HEK293 (cell line): ENCODE measurements around the gene ANGPT4.

Source experiments
- ZNF133 ChIP-seq: fragments of 450-650 bp; formaldehyde crosslinking; IDR thresholded peaks from 2 replicates; pipeline ENCODE4 v1.5.1; 2016; ENCODE audit warnings: missing biosample characterization, missing genetic modification characterization
- ZNF146 ChIP-seq: fragments of 450-650 bp; formaldehyde crosslinking; IDR thresholded peaks from 2 replicates; pipeline ENCODE4 v1.5.1; 2016; ENCODE audit warnings: missing biosample characterization, missing genetic modification characterization
- TF ChIP-seq, protein P1 (sequence below): fragments of 450-650 bp; formaldehyde crosslinking; IDR thresholded peaks from 2 replicates; pipeline ENCODE4 v1.5.1; 2016; ENCODE audit warnings: missing biosample characterization, missing genetic modification characterization

DNA sequence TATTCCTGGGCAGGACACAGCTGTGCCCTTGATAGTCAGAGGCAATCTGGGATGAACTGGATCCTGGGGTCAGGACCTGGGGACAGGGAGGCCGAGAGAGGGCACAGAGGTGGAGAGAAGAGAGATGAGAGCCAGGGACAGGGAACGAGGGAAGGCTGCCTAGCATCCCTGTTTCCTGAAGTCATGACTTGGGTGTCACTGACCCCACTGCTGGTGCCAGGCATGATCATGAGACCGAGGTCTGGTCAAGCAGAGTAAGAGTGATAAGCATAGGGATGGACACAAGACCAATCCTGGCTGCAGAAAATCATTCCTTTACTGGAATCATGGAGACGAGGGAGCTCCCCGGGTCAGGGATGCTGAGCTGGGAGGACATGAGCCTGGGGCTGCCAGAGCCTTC, 46.5 kb downstream of the ANGPT4 start:
- TF ChIP-seq ZNF146 (no peak), ZNF133 (no peak)
- TF ChIP-seq, protein P1, sequence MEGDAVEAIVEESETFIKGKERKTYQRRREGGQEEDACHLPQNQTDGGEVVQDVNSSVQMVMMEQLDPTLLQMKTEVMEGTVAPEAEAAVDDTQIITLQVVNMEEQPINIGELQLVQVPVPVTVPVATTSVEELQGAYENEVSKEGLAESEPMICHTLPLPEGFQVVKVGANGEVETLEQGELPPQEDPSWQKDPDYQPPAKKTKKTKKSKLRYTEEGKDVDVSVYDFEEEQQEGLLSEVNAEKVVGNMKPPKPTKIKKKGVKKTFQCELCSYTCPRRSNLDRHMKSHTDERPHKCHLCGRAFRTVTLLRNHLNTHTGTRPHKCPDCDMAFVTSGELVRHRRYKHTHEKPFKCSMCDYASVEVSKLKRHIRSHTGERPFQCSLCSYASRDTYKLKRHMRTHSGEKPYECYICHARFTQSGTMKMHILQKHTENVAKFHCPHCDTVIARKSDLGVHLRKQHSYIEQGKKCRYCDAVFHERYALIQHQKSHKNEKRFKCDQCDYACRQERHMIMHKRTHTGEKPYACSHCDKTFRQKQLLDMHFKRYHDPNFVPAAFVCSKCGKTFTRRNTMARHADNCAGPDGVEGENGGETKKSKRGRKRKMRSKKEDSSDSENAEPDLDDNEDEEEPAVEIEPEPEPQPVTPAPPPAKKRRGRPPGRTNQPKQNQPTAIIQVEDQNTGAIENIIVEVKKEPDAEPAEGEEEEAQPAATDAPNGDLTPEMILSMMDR (tag by site-specific recombination), result no peak
